ENCODE measurements around the gene RNASET2. TPM values are rescaled to one million over a fixed set of nuclear protein-coding genes. Genes with fewer than 3 reads are reported as not detected.

Gene RNASET2
- total RNA-seq, 1 donor from 2014 or later, result 22.0 TPM

GRCh38 chr6:166957805-166958076 lies 1.4 kb upstream of the RNASET2 start:
- Histone ChIP-seq H3K4me3 (ENCODE audit: insufficient read depth, low read depth, low read length) (no peak overlapping the region), H3K9ac (ENCODE audit: low read length) (no peak overlapping the region), H3K4me1 (ENCODE audit: insufficient read depth, low read length) (peaks cover 14% of the 10 kb centered on the region), H2AFZ (ENCODE audit: low read depth, low read length) (no peak overlapping the region), H3K4me2 (ENCODE audit: low read length) (no peak overlapping the region), H3K79me2 (ENCODE audit: insufficient read depth, low read length) (no peaks in the 10 kb centered on the region), H3K27ac (ENCODE audit: low read depth, low read length) (no peak overlapping the region), H4K20me1 (ENCODE audit: insufficient read depth, low read length) (no peaks in the 10 kb centered on the region), H3K27me3 (ENCODE audit: insufficient read depth, low read length) (no peaks in the 10 kb centered on the region), H3K9me3 (ENCODE audit: insufficient read depth, low read depth, low read length) (no peaks in the 10 kb centered on the region), H3K36me3 (ENCODE audit: insufficient read depth, low read length) (no peaks in the 10 kb centered on the region)
- Mint-ChIP-seq H3K27ac (ENCODE audit: unreplicated experiment) (no peak overlapping the region), H3K36me3 (ENCODE audit: low read depth, unreplicated experiment) (no peaks in the 10 kb centered on the region), H3K9me3 (ENCODE audit: unreplicated experiment) (peaks cover 5% of the 10 kb centered on the region), H3K4me3 (ENCODE audit: unreplicated experiment) (peak overlapping the region; percentile 82), H3K27me3 (ENCODE audit: low read depth, unreplicated experiment) (no peaks in the 10 kb centered on the region), H3K4me1 (ENCODE audit: low read depth, unreplicated experiment) (peaks cover 16% of the 10 kb centered on the region)
- DNase-seq (ENCODE audit: low read depth) (no peak), FAIRE-seq (no peak)
- TF ChIP-seq, protein P1, sequence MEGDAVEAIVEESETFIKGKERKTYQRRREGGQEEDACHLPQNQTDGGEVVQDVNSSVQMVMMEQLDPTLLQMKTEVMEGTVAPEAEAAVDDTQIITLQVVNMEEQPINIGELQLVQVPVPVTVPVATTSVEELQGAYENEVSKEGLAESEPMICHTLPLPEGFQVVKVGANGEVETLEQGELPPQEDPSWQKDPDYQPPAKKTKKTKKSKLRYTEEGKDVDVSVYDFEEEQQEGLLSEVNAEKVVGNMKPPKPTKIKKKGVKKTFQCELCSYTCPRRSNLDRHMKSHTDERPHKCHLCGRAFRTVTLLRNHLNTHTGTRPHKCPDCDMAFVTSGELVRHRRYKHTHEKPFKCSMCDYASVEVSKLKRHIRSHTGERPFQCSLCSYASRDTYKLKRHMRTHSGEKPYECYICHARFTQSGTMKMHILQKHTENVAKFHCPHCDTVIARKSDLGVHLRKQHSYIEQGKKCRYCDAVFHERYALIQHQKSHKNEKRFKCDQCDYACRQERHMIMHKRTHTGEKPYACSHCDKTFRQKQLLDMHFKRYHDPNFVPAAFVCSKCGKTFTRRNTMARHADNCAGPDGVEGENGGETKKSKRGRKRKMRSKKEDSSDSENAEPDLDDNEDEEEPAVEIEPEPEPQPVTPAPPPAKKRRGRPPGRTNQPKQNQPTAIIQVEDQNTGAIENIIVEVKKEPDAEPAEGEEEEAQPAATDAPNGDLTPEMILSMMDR (IDR thresholded peaks at IDR 0.05; ENCODE audit: insufficient read depth, low read depth, low read length), result no peak
- no peak for TF ChIP-seq EZH2 (IDR thresholded peaks at IDR 0.05; ENCODE audit: insufficient read depth, low read length)

GRCh38 chr6:166957087-166957804 lies 896 bp upstream of the RNASET2 start:
- no peaks in the 10 kb centered on the region for H3K36me3 ChIP-seq (ENCODE audit: insufficient read depth, low read length)
- no peak overlapping the region for H3K27ac Mint-ChIP-seq (ENCODE audit: unreplicated experiment)
- no peaks in the 10 kb centered on the region for H3K27me3 Mint-ChIP-seq (ENCODE audit: low read depth, unreplicated experiment)
- peak overlapping the region; percentile 98 for H3K4me2 ChIP-seq (ENCODE audit: low read length)
- no peaks in the 10 kb centered on the region for H3K36me3 Mint-ChIP-seq (ENCODE audit: low read depth, unreplicated experiment)
- H4K20me1 ChIP-seq (ENCODE audit: insufficient read depth, low read length), result no peaks in the 10 kb centered on the region
- H3K4me3 Mint-ChIP-seq (ENCODE audit: unreplicated experiment), result peak overlapping the region; percentile 82
- H3K27me3 ChIP-seq (ENCODE audit: insufficient read depth, low read length), result no peaks in the 10 kb centered on the region
- H3K4me3 ChIP-seq (ENCODE audit: insufficient read depth, low read depth, low read length), result peak overlapping the region; percentile 78
- no peak overlapping the region for H3K27ac ChIP-seq (ENCODE audit: low read depth, low read length)
- H3K9me3 Mint-ChIP-seq (ENCODE audit: unreplicated experiment), result peaks cover under 1% of the 10 kb centered on the region
- no peak for FAIRE-seq
- H3K9ac ChIP-seq (ENCODE audit: low read length), result peak overlapping the region; percentile 80
- DNase-seq (ENCODE audit: low read depth), result no peak
- peak overlapping the region; percentile 98 for H2AFZ ChIP-seq (ENCODE audit: low read depth, low read length)
- H3K9me3 ChIP-seq (ENCODE audit: insufficient read depth, low read depth, low read length), result no peaks in the 10 kb centered on the region
- H3K79me2 ChIP-seq (ENCODE audit: insufficient read depth, low read length), result no peaks in the 10 kb centered on the region
- TF ChIP-seq, protein P1 (IDR thresholded peaks at IDR 0.05; ENCODE audit: insufficient read depth, low read depth, low read length), result no peak
- no peak for TF ChIP-seq EZH2 (IDR thresholded peaks at IDR 0.05; ENCODE audit: insufficient read depth, low read length)
- peaks cover 14% of the 10 kb centered on the region for H3K4me1 ChIP-seq (ENCODE audit: insufficient read depth, low read length)
- H3K4me1 Mint-ChIP-seq (ENCODE audit: low read depth, unreplicated experiment), result peaks cover 16% of the 10 kb centered on the region

DNA sequence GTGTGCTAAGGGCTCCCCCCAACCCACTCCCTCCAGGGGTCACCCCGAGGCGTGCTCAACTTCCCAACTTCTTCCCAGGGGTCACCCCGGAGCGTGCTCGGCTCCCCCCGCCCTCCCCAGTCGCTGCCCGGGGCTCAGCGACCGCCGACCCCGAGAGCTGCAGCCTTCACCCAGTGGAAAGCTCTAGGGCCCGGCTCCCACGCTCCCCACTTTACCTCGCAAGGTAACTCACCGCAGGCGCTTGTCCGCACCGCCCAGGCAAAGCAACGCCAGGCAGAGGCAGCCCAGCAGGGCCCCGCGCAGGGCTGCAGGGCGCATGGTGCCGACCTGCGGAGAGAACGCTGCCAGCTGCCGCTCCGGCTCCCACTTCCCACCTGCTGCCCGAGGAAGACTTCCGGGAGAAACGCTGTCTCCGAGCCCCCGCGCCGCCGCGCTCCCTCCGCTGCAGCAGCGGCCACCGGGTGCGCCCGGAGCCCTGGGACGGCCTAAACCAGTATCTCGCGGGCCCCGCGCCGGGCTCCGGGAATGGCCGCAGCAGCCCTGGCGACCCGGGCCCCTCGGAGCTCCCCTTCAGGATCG lies 396 bp downstream of the RNASET2 start:
- H3K36me3 ChIP-seq (ENCODE audit: insufficient read depth, low read length), result no peaks in the 10 kb centered on the region
- H3K36me3 Mint-ChIP-seq (ENCODE audit: low read depth, unreplicated experiment), result no peaks in the 10 kb centered on the region
- peak overlapping the region; percentile 80 for H3K9ac ChIP-seq (ENCODE audit: low read length)
- H3K27me3 Mint-ChIP-seq (ENCODE audit: low read depth, unreplicated experiment), result no peaks in the 10 kb centered on the region
- no peaks in the 10 kb centered on the region for H3K9me3 ChIP-seq (ENCODE audit: insufficient read depth, low read depth, low read length)
- no peaks in the 10 kb centered on the region for H4K20me1 ChIP-seq (ENCODE audit: insufficient read depth, low read length)
- H3K4me1 Mint-ChIP-seq (ENCODE audit: low read depth, unreplicated experiment), result peaks cover 16% of the 10 kb centered on the region
- peak overlapping the region; percentile 19 for H3K27ac ChIP-seq (ENCODE audit: low read depth, low read length)
- H2AFZ ChIP-seq (ENCODE audit: low read depth, low read length), result peak overlapping the region; percentile 98
- TF ChIP-seq EZH2 (IDR thresholded peaks at IDR 0.05; ENCODE audit: insufficient read depth, low read length), result no peak
- TF ChIP-seq, protein P1 (IDR thresholded peaks at IDR 0.05; ENCODE audit: insufficient read depth, low read depth, low read length), result no peak
- peaks cover 14% of the 10 kb centered on the region for H3K4me1 ChIP-seq (ENCODE audit: insufficient read depth, low read length)
- H3K4me3 ChIP-seq (ENCODE audit: insufficient read depth, low read depth, low read length), result peak overlapping the region; percentile 78
- H3K79me2 ChIP-seq (ENCODE audit: insufficient read depth, low read length), result no peaks in the 10 kb centered on the region
- DNase-seq (ENCODE audit: low read depth) (no peak), FAIRE-seq (no peak)
- H3K4me3 Mint-ChIP-seq (ENCODE audit: unreplicated experiment), result peak overlapping the region; percentile 86
- H3K4me2 ChIP-seq (ENCODE audit: low read length), result peak overlapping the region; percentile 98
- peaks cover under 1% of the 10 kb centered on the region for H3K9me3 Mint-ChIP-seq (ENCODE audit: unreplicated experiment)
- H3K27ac Mint-ChIP-seq (ENCODE audit: unreplicated experiment), result no peak overlapping the region
- no peaks in the 10 kb centered on the region for H3K27me3 ChIP-seq (ENCODE audit: insufficient read depth, low read length)

All from astrocyte (in vitro differentiated cells and primary cell).